Chondrocyte (in vitro differentiated cells): ENCODE results near the gene SH2D3C. TPM values are rescaled to one million over a fixed set of nuclear protein-coding genes. Genes with fewer than 3 reads are reported as not detected.
A peak's percentile ranks its signal among the peaks of the same experiment; 100 is the strongest.

Experiments used
- DNase-seq: peaks from one replicate; pipeline ENCODE4 v3.0.0; 2021; ENCODE audit warnings: mixed read lengths, low spot score
- H3K27ac Mint-ChIP-seq: one replicate; pipeline ENCODE4 v1.8.0; 2021; ENCODE audit warnings: mild to moderate bottlenecking, moderate library complexity, mixed read lengths; ENCODE audit not compliant: unreplicated experiment
- H3K27me3 Mint-ChIP-seq: 2 replicates; pipeline ENCODE4 v1.8.0; 2021; ENCODE audit warnings: low read depth, mixed read lengths
- H3K36me3 Mint-ChIP-seq: 2 replicates; pipeline ENCODE4 v1.8.0; 2021; ENCODE audit warnings: low read depth, mixed read lengths
- H3K4me1 Mint-ChIP-seq: 2 replicates; pipeline ENCODE4 v1.8.0; 2021; ENCODE audit warnings: low read depth, mild to moderate bottlenecking, mixed read lengths
- H3K4me3 Mint-ChIP-seq: one replicate; pipeline ENCODE4 v1.8.0; 2021; ENCODE audit warnings: mild to moderate bottlenecking, moderate library complexity, mixed read lengths; ENCODE audit not compliant: unreplicated experiment
- H3K9me3 Mint-ChIP-seq: 2 replicates; pipeline ENCODE4 v1.8.0; 2021; ENCODE audit warnings: low read depth, mixed read lengths
- CTCF ChIP-seq: fragments of 200-600 bp; sonication (generic); IDR thresholded peaks from 2 replicates; pipeline ENCODE4 v1.5.0; 2021; ENCODE audit warnings: antibody characterized with exemption, mild to moderate bottlenecking, moderate library complexity
- total RNA-seq: library from RNA; stranded (reverse); gene quantifications from 3 replicates; pipeline ENCODE4 v1.2.1, GENCODE V29; 2021

The SH2D3C gene
- total RNA-seq, 1 donor from 2014 or later = 9.9 TPM

- no peak for DNase-seq
- Mint-ChIP-seq H3K27ac (peak overlapping the region; percentile 85), H3K4me1 (peaks cover 17% of the 10 kb centered on the region), H3K4me3 (peak overlapping the region; percentile 63), H3K9me3 (no peaks in the 10 kb centered on the region), H3K36me3 (peaks cover 1% of the 10 kb centered on the region), H3K27me3 (no peaks in the 10 kb centered on the region)
- TF ChIP-seq CTCF = no peak
Measured at GRCh38 chr9:127698985-127699670, 79.3 kb downstream of the SH2D3C start.

GRCh38 chr9:127698386-127698785, 80.1 kb downstream of the SH2D3C start:
- no peak for TF ChIP-seq CTCF
- Mint-ChIP-seq H3K9me3 (no peaks in the 10 kb centered on the region), H3K4me1 (peaks cover 17% of the 10 kb centered on the region), H3K36me3 (peaks cover 1% of the 10 kb centered on the region), H3K4me3 (no peak overlapping the region), H3K27ac (peak overlapping the region; percentile 85), H3K27me3 (no peaks in the 10 kb centered on the region)
- no peak for DNase-seq

GRCh38 chr9:127697575-127697974, 80.9 kb downstream of the SH2D3C start:
- Mint-ChIP-seq H3K27ac (no peak overlapping the region), H3K4me3 (no peak overlapping the region), H3K9me3 (no peaks in the 10 kb centered on the region), H3K27me3 (no peaks in the 10 kb centered on the region), H3K36me3 (peaks cover 1% of the 10 kb centered on the region), H3K4me1 (peaks cover 17% of the 10 kb centered on the region)
- TF ChIP-seq CTCF = no peak
- no peak for DNase-seq

- Mint-ChIP-seq H3K4me3 (no peak overlapping the region), H3K9me3 (no peaks in the 10 kb centered on the region), H3K36me3 (peaks cover 12% of the 10 kb centered on the region), H3K27me3 (no peaks in the 10 kb centered on the region), H3K27ac (no peak overlapping the region), H3K4me1 (peaks cover 17% of the 10 kb centered on the region)
- DNase-seq = no peak
- no peak for TF ChIP-seq CTCF
Measured at GRCh38 chr9:127694890-127695720, 83.4 kb downstream of the SH2D3C start.

- H3K9me3 Mint-ChIP-seq = no peaks in the 10 kb centered on the region
- no peak overlapping the region for H3K4me3 Mint-ChIP-seq
- DNase-seq = no peak
- H3K36me3 Mint-ChIP-seq = peaks cover 15% of the 10 kb centered on the region
- no peaks in the 10 kb centered on the region for H3K27me3 Mint-ChIP-seq
- TF ChIP-seq CTCF = no peak
- H3K4me1 Mint-ChIP-seq = peaks cover 9% of the 10 kb centered on the region
- H3K27ac Mint-ChIP-seq = no peak overlapping the region
Measured at GRCh38 chr9:127693697-127694096, 84.8 kb downstream of the SH2D3C start.
